Liver (tissue), 9 donors: ENCODE measurements around the gene RNH1. TPM values are rescaled to one million over a fixed set of nuclear protein-coding genes. Genes with fewer than 3 reads are reported as not detected.

ENCODE experiments used
- DNase-seq: peaks from one replicate; pipeline ENCODE4 v3.0.0-alpha.2; 2017; ENCODE audit warnings: low spot score
- H3K27ac ChIP-seq, 2 donors: one replicate each; pipeline ENCODE4 v1.7.0; 2013; ENCODE audit warnings: inconsistent platforms in 2 of 2, low read length in 2 of 2, control low read depth in 1 of 2, low read depth in 1 of 2, mild to moderate bottlenecking in 1 of 2
- H3K27me3 ChIP-seq, 4 donors: one replicate each; pipeline versions ENCODE4 v1.6.1 to v1.7.0; 2013; ENCODE audit warnings: low read length in 3 of 4, inconsistent platforms in 1 of 4, mild to moderate bottlenecking in 1 of 4, moderate library complexity in 1 of 4; ENCODE audit not compliant: control insufficient read depth in 4 of 4, insufficient read depth in 4 of 4
- H3K36me3 ChIP-seq, 4 donors: one replicate each; pipeline versions ENCODE4 v1.6.1 to v1.7.0; 2013; ENCODE audit warnings: low read length in 3 of 4, mild to moderate bottlenecking in 3 of 4, low read depth in 1 of 4, moderate library complexity in 1 of 4; ENCODE audit not compliant: control insufficient read depth in 4 of 4, insufficient read depth in 3 of 4
- H3K4me1 ChIP-seq, 4 donors: one replicate each; pipeline versions ENCODE4 v1.6.1 to v1.7.0; 2013; ENCODE audit warnings: low read length in 3 of 4, mild to moderate bottlenecking in 3 of 4, moderate library complexity in 1 of 4; ENCODE audit not compliant: control insufficient read depth in 4 of 4, insufficient read depth in 4 of 4
- H3K4me3 ChIP-seq, 3 donors: one replicate each; pipeline versions ENCODE4 v1.6.1 to v1.7.0; 2013; ENCODE audit warnings: low read length in 3 of 3, control low read depth in 1 of 3, low read depth in 1 of 3, mild to moderate bottlenecking in 1 of 3
- H3K9ac ChIP-seq, 2 donors: one replicate each; pipeline ENCODE4 v1.7.0; 2013; ENCODE audit warnings: low read length in 2 of 2, mild to moderate bottlenecking in 2 of 2, moderate library complexity in 2 of 2, control low read depth in 1 of 2, low read depth in 1 of 2
- H3K9me3 ChIP-seq, 4 donors: one replicate each; pipeline versions ENCODE4 v1.6.1 to v1.7.0; 2013; ENCODE audit warnings: low read length in 3 of 4; ENCODE audit not compliant: control insufficient read depth in 4 of 4
- ATF3 ChIP-seq: IDR thresholded peaks from 2 replicates; pipeline ENCODE4 v1.6.1; 2016; ENCODE audit warnings: antibody characterized with exemption
- CTCF ChIP-seq: fragments of 150-350 bp; IDR thresholded peaks from 2 replicates; pipeline ENCODE4 v1.5.1; 2017; ENCODE audit warnings: improper control_type of control experiment, low read depth, low read length; ENCODE audit not compliant: missing input control
- EGR1 ChIP-seq, 2 donors: IDR thresholded peaks; 2 replicates each; pipeline ENCODE4 v1.6.1; 2016 to 2018; ENCODE audit warnings: antibody characterized with exemption in 2 of 2, low read depth in 2 of 2
- FOXA1 ChIP-seq: IDR thresholded peaks from 2 replicates; pipeline ENCODE4 v1.6.1; 2016; ENCODE audit warnings: antibody characterized with exemption
- FOXA2 ChIP-seq: IDR thresholded peaks from 2 replicates; pipeline ENCODE4 v1.6.1; 2016; ENCODE audit warnings: antibody characterized with exemption
- HNF4A ChIP-seq, 2 donors: conservative IDR thresholded peaks; 2 replicates each; pipeline ENCODE4 v1.6.1; 2016; ENCODE audit warnings: antibody characterized with exemption in 2 of 2, mild to moderate bottlenecking in 2 of 2
- HNF4G ChIP-seq: IDR thresholded peaks from 2 replicates; pipeline ENCODE4 v1.6.1; 2016; ENCODE audit warnings: antibody characterized with exemption
- JUND ChIP-seq, 2 donors: IDR thresholded peaks; 2 replicates each; pipeline ENCODE4 v1.6.1; 2016; ENCODE audit warnings: antibody characterized with exemption in 2 of 2
- MAX ChIP-seq: IDR thresholded peaks from 2 replicates; pipeline ENCODE4 v1.6.1; 2016; ENCODE audit warnings: antibody characterized with exemption
- NR2F2 ChIP-seq: IDR thresholded peaks from 2 replicates; pipeline ENCODE4 v1.6.1; 2016; ENCODE audit warnings: antibody characterized with exemption
- RAD21 ChIP-seq, 2 donors: IDR thresholded peaks; 2 replicates each; pipeline ENCODE4 v1.6.1; 2016; ENCODE audit warnings: antibody characterized with exemption in 2 of 2, mild to moderate bottlenecking in 2 of 2
- RXRA ChIP-seq, 2 donors: IDR thresholded peaks; 2 replicates each; pipeline ENCODE4 v1.6.1; 2017 to 2018; ENCODE audit warnings: antibody characterized with exemption in 2 of 2, mild to moderate bottlenecking in 1 of 2
- SP1 ChIP-seq: IDR thresholded peaks from 2 replicates; pipeline ENCODE4 v1.6.1; 2018; ENCODE audit warnings: antibody characterized with exemption, mild to moderate bottlenecking
- YY1 ChIP-seq: IDR thresholded peaks from 2 replicates; pipeline ENCODE4 v1.6.1; 2016; ENCODE audit warnings: antibody characterized with exemption, mild to moderate bottlenecking
- WGBS: extraction: QIAGEN DNeasy Blood & Tissue Kit; methylation state at CpG from one replicate; pipeline ENCODE4 v1.1.7; 2013; 5-methylcytosine and 5-hydroxymethylcytosine counted together
- polyA plus RNA-seq, 2 donors: library from polyadenylated mRNA; stranded (reverse) in 1 of 2; unstranded in 1 of 2; fragments of 200-250 nt in 1 of 2; fragments of >200 nt in 1 of 2; fragmentation: Nextera tagmentation in 1 of 2; extraction: Ambion mirVana in 1 of 2; gene quantifications; one replicate each; pipeline versions ENCODE4 v1.2.1 to v1.2.3, GENCODE V29; 2013 to 2015
- total RNA-seq, 2 donors: library from RNA; depleted of rRNA; stranded (reverse); fragments of >200 nt; gene quantifications; one replicate each; pipeline ENCODE4 v1.2.3, GENCODE V29; 2014
- TF ChIP-seq, protein P1 (sequence below): IDR thresholded peaks from 2 replicates; pipeline ENCODE4 v1.6.1; 2016; ENCODE audit warnings: antibody characterized with exemption, mild to moderate bottlenecking
- donor health status: healthy.
- donor health status: healthy.
- donor health status: healthy.
- donor health status: healthy.
- donor health status: healthy.

RNH1 gene
- total and polyA plus RNA-seq, 4 donors: 68.5 to 99.1 (median 76.8) TPM

DNA sequence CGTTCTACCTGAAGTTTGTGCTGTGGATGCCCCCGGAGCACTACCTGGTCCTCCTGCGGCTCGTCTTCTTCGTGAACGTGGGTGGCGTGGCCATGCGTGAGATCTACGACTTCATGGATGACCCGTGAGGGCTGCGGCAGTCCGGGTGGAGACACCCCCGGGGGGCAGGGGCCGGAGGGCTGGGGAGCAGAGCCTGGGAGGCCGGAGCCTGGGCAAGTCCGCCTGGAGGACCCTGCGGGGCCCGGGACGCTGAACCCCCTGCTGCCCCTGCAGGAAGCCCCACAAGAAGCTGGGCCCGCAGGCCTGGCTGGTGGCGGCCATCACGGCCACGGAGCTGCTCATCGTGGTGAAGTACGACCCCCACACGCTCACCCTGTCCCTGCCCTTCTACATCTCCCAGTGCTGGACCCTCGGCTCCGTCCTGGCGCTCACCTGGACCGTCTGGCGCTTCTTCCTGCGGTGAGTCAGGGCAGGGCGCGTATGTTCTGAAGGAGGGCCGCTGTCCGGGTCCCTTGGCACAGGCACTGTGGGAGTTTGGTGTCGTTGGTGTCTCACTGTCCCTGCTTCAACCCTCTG lies 17.3 kb downstream of the RNH1 start:
- no peaks in the 10 kb centered on the region for H3K27me3 ChIP-seq
- H3K36me3 ChIP-seq: peaks cover 0 to 36% (median 11%) of the 10 kb centered on the region in 4 donors
- TF ChIP-seq RAD21 (IDR thresholded peaks at IDR 0.05): no peak
- TF ChIP-seq EGR1 (IDR thresholded peaks at IDR 0.05; ENCODE audit: low read depth in 2 of 2): no peak
- TF ChIP-seq, protein P1, sequence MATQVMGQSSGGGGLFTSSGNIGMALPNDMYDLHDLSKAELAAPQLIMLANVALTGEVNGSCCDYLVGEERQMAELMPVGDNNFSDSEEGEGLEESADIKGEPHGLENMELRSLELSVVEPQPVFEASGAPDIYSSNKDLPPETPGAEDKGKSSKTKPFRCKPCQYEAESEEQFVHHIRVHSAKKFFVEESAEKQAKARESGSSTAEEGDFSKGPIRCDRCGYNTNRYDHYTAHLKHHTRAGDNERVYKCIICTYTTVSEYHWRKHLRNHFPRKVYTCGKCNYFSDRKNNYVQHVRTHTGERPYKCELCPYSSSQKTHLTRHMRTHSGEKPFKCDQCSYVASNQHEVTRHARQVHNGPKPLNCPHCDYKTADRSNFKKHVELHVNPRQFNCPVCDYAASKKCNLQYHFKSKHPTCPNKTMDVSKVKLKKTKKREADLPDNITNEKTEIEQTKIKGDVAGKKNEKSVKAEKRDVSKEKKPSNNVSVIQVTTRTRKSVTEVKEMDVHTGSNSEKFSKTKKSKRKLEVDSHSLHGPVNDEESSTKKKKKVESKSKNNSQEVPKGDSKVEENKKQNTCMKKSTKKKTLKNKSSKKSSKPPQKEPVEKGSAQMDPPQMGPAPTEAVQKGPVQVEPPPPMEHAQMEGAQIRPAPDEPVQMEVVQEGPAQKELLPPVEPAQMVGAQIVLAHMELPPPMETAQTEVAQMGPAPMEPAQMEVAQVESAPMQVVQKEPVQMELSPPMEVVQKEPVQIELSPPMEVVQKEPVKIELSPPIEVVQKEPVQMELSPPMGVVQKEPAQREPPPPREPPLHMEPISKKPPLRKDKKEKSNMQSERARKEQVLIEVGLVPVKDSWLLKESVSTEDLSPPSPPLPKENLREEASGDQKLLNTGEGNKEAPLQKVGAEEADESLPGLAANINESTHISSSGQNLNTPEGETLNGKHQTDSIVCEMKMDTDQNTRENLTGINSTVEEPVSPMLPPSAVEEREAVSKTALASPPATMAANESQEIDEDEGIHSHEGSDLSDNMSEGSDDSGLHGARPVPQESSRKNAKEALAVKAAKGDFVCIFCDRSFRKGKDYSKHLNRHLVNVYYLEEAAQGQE: no peak
- no peak for TF ChIP-seq JUND (IDR thresholded peaks at IDR 0.05)
- TF ChIP-seq FOXA2: no peak
- no peak for TF ChIP-seq FOXA1
- no peak for TF ChIP-seq YY1
- TF ChIP-seq HNF4G: no peak
- TF ChIP-seq ATF3: no peak
- TF ChIP-seq SP1: no peak
- no peak for TF ChIP-seq CTCF
- no peak for TF ChIP-seq RXRA (IDR thresholded peaks at IDR 0.05)
- TF ChIP-seq NR2F2: no peak
- TF ChIP-seq HNF4A (conservative IDR thresholded peaks at IDR 0.05): no peak
- TF ChIP-seq MAX: no peak
- no peaks in the 10 kb centered on the region for H3K9me3 ChIP-seq
- no peak overlapping the region for H3K4me3 ChIP-seq
- H3K4me1 ChIP-seq: peaks cover 0 to 2% (median 0%) of the 10 kb centered on the region in 4 donors
- WGBS: 97% methylated on average over 37 of the region's 37 CpGs
- no peak overlapping the region for H3K27ac ChIP-seq
- DNase-seq: no peak
- H3K9ac ChIP-seq: no peak overlapping the region

- no peak for TF ChIP-seq RXRA (IDR thresholded peaks at IDR 0.05)
- no peak for TF ChIP-seq RAD21 (IDR thresholded peaks at IDR 0.05)
- TF ChIP-seq MAX: no peak
- TF ChIP-seq NR2F2: no peak
- TF ChIP-seq JUND (IDR thresholded peaks at IDR 0.05): no peak
- no peak for TF ChIP-seq ATF3
- TF ChIP-seq EGR1 (IDR thresholded peaks at IDR 0.05; ENCODE audit: low read depth in 2 of 2): no peak
- TF ChIP-seq SP1: no peak
- TF ChIP-seq FOXA1: no peak
- no peak for TF ChIP-seq FOXA2
- TF ChIP-seq HNF4A (conservative IDR thresholded peaks at IDR 0.05): no peak
- TF ChIP-seq CTCF: no peak
- H3K36me3 ChIP-seq: peaks cover 0 to 29% (median 9%) of the 10 kb centered on the region in 4 donors
- WGBS: 91% methylated on average over 19 of the region's 19 CpGs
Measured at GRCh38 chr11:488992-489391, 18.1 kb downstream of the RNH1 start.

More at GRCh38 chr11:488992-489391, 18.1 kb downstream of the RNH1 start:
- Histone ChIP-seq H3K9ac (no peak overlapping the region), H3K4me3 (no peak overlapping the region), H3K27ac (no peak overlapping the region), H3K4me1 (peaks cover 0 to 2% (median 0%) of the 10 kb centered on the region in 4 donors), H3K27me3 (no peaks in the 10 kb centered on the region), H3K9me3 (no peaks in the 10 kb centered on the region)
- DNase-seq: no peak
